H9 (cell line): ENCODE data around the gene GNB4. TPM values are rescaled to one million over a fixed set of nuclear protein-coding genes. Genes with fewer than 3 reads are reported as not detected.

Experiments
- DNase-seq: peaks from one replicate; pipeline ENCODE4 v3.0.0-alpha.2; 2017
- H2AFZ ChIP-seq: one replicate; pipeline ENCODE4 v1.6.1; 2013; ENCODE audit warnings: mild to moderate bottlenecking, low read length, control low read depth, moderate library complexity
- H2AK5ac ChIP-seq: 2 replicates; pipeline ENCODE4 v1.6.1; 2013; ENCODE audit warnings: low read length, control low read depth, mixed read lengths; ENCODE audit not compliant: insufficient read length
- H2BK120ac ChIP-seq: one replicate; pipeline ENCODE4 v1.6.1; 2013; ENCODE audit warnings: low read depth, mild to moderate bottlenecking, low read length, control low read depth, inconsistent platforms; ENCODE audit not compliant: poor library complexity, severe bottlenecking
- H2BK12ac ChIP-seq: 2 replicates; pipeline ENCODE4 v1.6.1; 2013; ENCODE audit warnings: low read length, control low read depth, mixed read lengths, low read depth; ENCODE audit not compliant: insufficient read length
- H2BK15ac ChIP-seq: 2 replicates; pipeline ENCODE4 v1.6.1; 2013; ENCODE audit warnings: low read depth, low read length, control low read depth
- H2BK20ac ChIP-seq: one replicate; pipeline ENCODE4 v1.6.1; 2013; ENCODE audit warnings: low read depth, mild to moderate bottlenecking, low read length, control low read depth, inconsistent platforms; ENCODE audit not compliant: poor library complexity, severe bottlenecking
- H2BK5ac ChIP-seq: 2 replicates; pipeline ENCODE4 v1.6.1; 2013; ENCODE audit warnings: low read length, control low read depth, mixed read lengths; ENCODE audit not compliant: insufficient read length
- H3K14ac ChIP-seq: 2 replicates; pipeline ENCODE4 v1.6.1; 2013; ENCODE audit warnings: low read length, control low read depth; ENCODE audit not compliant: insufficient read depth
- H3K18ac ChIP-seq: 2 replicates; pipeline ENCODE4 v1.6.1; 2013; ENCODE audit warnings: low read depth, mild to moderate bottlenecking, mixed read lengths, low read length, control low read depth; ENCODE audit not compliant: insufficient read length
- H3K23ac ChIP-seq: 2 replicates; pipeline ENCODE4 v1.6.1; 2013; ENCODE audit warnings: low read length, control low read depth, mixed read lengths, low read depth; ENCODE audit not compliant: insufficient read length
- H3K23me2 ChIP-seq: 2 replicates; pipeline ENCODE4 v1.6.1; 2013; ENCODE audit warnings: low read depth, mild to moderate bottlenecking, mixed read lengths, low read length, control low read depth; ENCODE audit not compliant: insufficient read length, poor library complexity, severe bottlenecking
- H3K27ac ChIP-seq: 2 replicates; pipeline ENCODE4 v1.5.1; 2013; ENCODE audit warnings: low read length, control low read depth, mixed read lengths, low read depth; ENCODE audit not compliant: insufficient read length
- H3K27me3 ChIP-seq: 2 replicates; pipeline ENCODE4 v1.6.1; 2013; ENCODE audit warnings: low read length, control low read depth, inconsistent platforms; ENCODE audit not compliant: insufficient read depth
- H3K4ac ChIP-seq: 2 replicates; pipeline ENCODE4 v1.6.1; 2013; ENCODE audit warnings: low read depth, mild to moderate bottlenecking, control low read depth, inconsistent platforms, low read length, moderate library complexity
- H3K4me1 ChIP-seq: 2 replicates; pipeline ENCODE4 v1.6.1; 2013; ENCODE audit warnings: low read length, control low read depth, inconsistent platforms; ENCODE audit not compliant: insufficient read depth
- H3K4me2 ChIP-seq: 2 replicates; pipeline ENCODE4 v1.6.1; 2013; ENCODE audit warnings: low read length, control low read depth, mixed read lengths; ENCODE audit not compliant: insufficient read length, insufficient read depth
- H3K56ac ChIP-seq: 2 replicates; pipeline ENCODE4 v1.6.1; 2013; ENCODE audit warnings: low read depth, mild to moderate bottlenecking, mixed read lengths, low read length, control low read depth; ENCODE audit not compliant: insufficient read length
- H3K79me1 ChIP-seq: 2 replicates; pipeline ENCODE4 v1.6.1; 2013; ENCODE audit warnings: low read depth, mild to moderate bottlenecking, moderate library complexity, low read length, control low read depth, inconsistent platforms; ENCODE audit not compliant: insufficient read depth, poor library complexity, severe bottlenecking
- H3K79me2 ChIP-seq: 2 replicates; pipeline ENCODE4 v1.6.1; 2013; ENCODE audit warnings: low read length, control low read depth, inconsistent platforms; ENCODE audit not compliant: insufficient read depth
- H3K9ac ChIP-seq: 2 replicates; pipeline ENCODE4 v1.6.1; 2013; ENCODE audit warnings: low read length, control low read depth, mixed read lengths; ENCODE audit not compliant: insufficient read length; ENCODE audit errors: extremely low read depth
- H3K9me3 ChIP-seq: one replicate; pipeline ENCODE4 v1.6.1; 2013; ENCODE audit warnings: low read depth, low read length, inconsistent platforms; ENCODE audit not compliant: control insufficient read depth
- H3T11ph ChIP-seq: one replicate; pipeline ENCODE4 v1.6.1; 2013; ENCODE audit warnings: mild to moderate bottlenecking, low read length, control low read depth, inconsistent platforms
- H4K20me1 ChIP-seq: one replicate; pipeline ENCODE4 v1.6.1; 2013; ENCODE audit not compliant: control insufficient read depth, insufficient read length, insufficient read depth
- H4K5ac ChIP-seq: 2 replicates; pipeline ENCODE4 v1.6.1; 2013; ENCODE audit warnings: low read depth, mild to moderate bottlenecking, mixed read lengths, low read length, control low read depth; ENCODE audit not compliant: insufficient read length
- H4K8ac ChIP-seq: replicated peaks from 2 replicates; pipeline ENCODE4 v1.6.1; 2013; ENCODE audit warnings: low read length, control low read depth, mixed read lengths, low read depth; ENCODE audit not compliant: insufficient read length
- H4K91ac ChIP-seq: 2 replicates; pipeline ENCODE4 v1.6.1; 2013; ENCODE audit warnings: low read depth, mild to moderate bottlenecking, moderate library complexity, mixed read lengths, low read length, control low read depth; ENCODE audit not compliant: insufficient read length
- H3K27ac Mint-ChIP-seq, 3 experiments: 2 replicates in 2 of 3; 3 replicates in 1 of 3; pipeline ENCODE4 v1.8.0; 2020 to 2021; ENCODE audit warnings: mixed read lengths in 3 of 3, mild to moderate bottlenecking in 1 of 3, moderate library complexity in 1 of 3
- H3K27me3 Mint-ChIP-seq: 2 replicates; pipeline ENCODE4 v1.8.0; 2021; ENCODE audit warnings: low read depth, mild to moderate bottlenecking, moderate library complexity, mixed read lengths
- H3K36me3 Mint-ChIP-seq, 3 experiments: 2 replicates in 2 of 3; 3 replicates in 1 of 3; pipeline ENCODE4 v1.8.0; 2020 to 2021; ENCODE audit warnings: low read depth in 3 of 3, mixed read lengths in 3 of 3; ENCODE audit not compliant: insufficient read depth in 1 of 3
- H3K4me1 Mint-ChIP-seq, 2 experiments: 2 replicates each; pipeline ENCODE4 v1.8.0; 2020; ENCODE audit warnings: mixed read lengths in 2 of 2
- H3K4me3 Mint-ChIP-seq, 2 experiments: 2 replicates in 1 of 2; 3 replicates in 1 of 2; pipeline ENCODE4 v1.8.0; 2020 to 2021; ENCODE audit warnings: mild to moderate bottlenecking in 2 of 2, mixed read lengths in 2 of 2, moderate library complexity in 1 of 2
- H3K9me3 Mint-ChIP-seq, 2 experiments: 2 replicates in 1 of 2; 3 replicates in 1 of 2; pipeline ENCODE4 v1.8.0; 2020; ENCODE audit warnings: mild to moderate bottlenecking in 2 of 2, mixed read lengths in 2 of 2, moderate library complexity in 1 of 2
- WGBS: extraction: QIAGEN DNeasy Blood & Tissue Kit; methylation state at CpG from one replicate; pipeline ENCODE4 v1.1.7; 2013; ENCODE audit warnings: missing lambda C conversion rate, low lambda C conversion rate, mixed read lengths; ENCODE audit not compliant: insufficient read length; ENCODE audit errors: extremely low coverage; 5-methylcytosine and 5-hydroxymethylcytosine counted together
- total RNA-seq: library from RNA; stranded (reverse); gene quantifications from 2 replicates; pipeline ENCODE4 v1.2.1, GENCODE V29; 2021
- TF ChIP-seq, protein P1 (sequence below): fragments of 200-600 bp; sonication (generic); conservative IDR thresholded peaks from 3 replicates; pipeline ENCODE4 v1.8.0; 2021; ENCODE audit warnings: antibody characterized with exemption, mild to moderate bottlenecking

Gene GNB4
- total RNA-seq, 1 experiment from 2014 or later = 25.0 TPM

DNA sequence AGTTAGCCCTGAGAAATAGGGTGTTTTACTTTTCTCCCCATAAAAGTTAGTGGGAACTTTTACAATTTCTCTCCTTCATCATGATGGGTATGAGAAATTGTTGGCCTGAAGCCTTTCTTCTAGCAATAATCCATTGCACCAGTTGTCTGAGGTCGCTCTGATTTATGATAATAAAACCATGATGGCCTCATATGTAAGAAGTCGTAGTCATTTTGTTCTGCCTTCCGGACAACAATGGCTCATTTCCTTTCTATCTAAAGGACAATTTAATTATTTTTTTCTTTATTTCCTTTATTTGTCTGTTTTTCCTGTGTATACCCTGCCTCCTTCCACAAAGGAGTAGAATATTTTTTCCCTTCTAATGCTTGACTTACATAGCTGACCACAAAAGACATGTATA is 31.6 kb upstream of the GNB4 start:
- H4K20me1 ChIP-seq = no peaks in the 10 kb centered on the region
- no peak overlapping the region for H3T11ph ChIP-seq
- no peak overlapping the region for H3K9ac ChIP-seq
- no peak overlapping the region for H3K23ac ChIP-seq
- H3K27ac ChIP-seq = no peak overlapping the region
- no CpG with 5 or more reads among the region's 3 CpGs for WGBS
- H4K8ac ChIP-seq = no peak overlapping the region
- H3K4me1 Mint-ChIP-seq = no peaks in the 10 kb centered on the region
- no peak overlapping the region for H2AFZ ChIP-seq
- peaks cover 0 to 4% (median 0%) of the 10 kb centered on the region in 3 experiments; a peak in 1 of 7 replicates for H3K36me3 Mint-ChIP-seq
- peaks cover 0 to 2% of the 10 kb centered on the region in 2 experiments; a peak in 2 of 5 replicates for H3K9me3 Mint-ChIP-seq
- no peak overlapping the region for H2BK20ac ChIP-seq
- no peak overlapping the region for H3K27ac Mint-ChIP-seq
- H2BK12ac ChIP-seq = no peak overlapping the region
- no peaks in the 10 kb centered on the region for H3K9me3 ChIP-seq
- no peak overlapping the region for H3K18ac ChIP-seq
- H4K91ac ChIP-seq = no peak overlapping the region
- H2BK15ac ChIP-seq = no peak overlapping the region
- no peak overlapping the region for H2BK5ac ChIP-seq
- H3K79me1 ChIP-seq = no peaks in the 10 kb centered on the region
- H3K27me3 ChIP-seq = no peaks in the 10 kb centered on the region
- H3K4me2 ChIP-seq = no peak overlapping the region
- H3K27me3 Mint-ChIP-seq = no peaks in the 10 kb centered on the region
- H3K4me1 ChIP-seq = no peaks in the 10 kb centered on the region
- H2AK5ac ChIP-seq = no peak overlapping the region
- TF ChIP-seq, protein P1, sequence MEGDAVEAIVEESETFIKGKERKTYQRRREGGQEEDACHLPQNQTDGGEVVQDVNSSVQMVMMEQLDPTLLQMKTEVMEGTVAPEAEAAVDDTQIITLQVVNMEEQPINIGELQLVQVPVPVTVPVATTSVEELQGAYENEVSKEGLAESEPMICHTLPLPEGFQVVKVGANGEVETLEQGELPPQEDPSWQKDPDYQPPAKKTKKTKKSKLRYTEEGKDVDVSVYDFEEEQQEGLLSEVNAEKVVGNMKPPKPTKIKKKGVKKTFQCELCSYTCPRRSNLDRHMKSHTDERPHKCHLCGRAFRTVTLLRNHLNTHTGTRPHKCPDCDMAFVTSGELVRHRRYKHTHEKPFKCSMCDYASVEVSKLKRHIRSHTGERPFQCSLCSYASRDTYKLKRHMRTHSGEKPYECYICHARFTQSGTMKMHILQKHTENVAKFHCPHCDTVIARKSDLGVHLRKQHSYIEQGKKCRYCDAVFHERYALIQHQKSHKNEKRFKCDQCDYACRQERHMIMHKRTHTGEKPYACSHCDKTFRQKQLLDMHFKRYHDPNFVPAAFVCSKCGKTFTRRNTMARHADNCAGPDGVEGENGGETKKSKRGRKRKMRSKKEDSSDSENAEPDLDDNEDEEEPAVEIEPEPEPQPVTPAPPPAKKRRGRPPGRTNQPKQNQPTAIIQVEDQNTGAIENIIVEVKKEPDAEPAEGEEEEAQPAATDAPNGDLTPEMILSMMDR = no peak
- no peaks in the 10 kb centered on the region for H3K79me2 ChIP-seq
- H3K4me3 Mint-ChIP-seq = no peak overlapping the region
- DNase-seq = no peak
- H3K56ac ChIP-seq = no peak overlapping the region
- no peaks in the 10 kb centered on the region for H3K23me2 ChIP-seq
- H4K5ac ChIP-seq = no peak overlapping the region
- H3K4ac ChIP-seq = no peak overlapping the region
- no peak overlapping the region for H3K14ac ChIP-seq
- no peak overlapping the region for H2BK120ac ChIP-seq
